A673 (cell line): ENCODE measurements around the gene ATP4A. TPM values are rescaled to one million over a fixed set of nuclear protein-coding genes. Genes with fewer than 3 reads are reported as not detected.

ENCODE experiments used
- BruUV-seq: library from RNA; stranded (reverse); fragments of 400-500 nt; replicated peaks from 2 replicates; lab custom pipeline; 2021; lab: Mats Ljungman, UMichigan
- CTCF ChIA-PET: fragments of 300-600 bp; sonication (Branson Sonifier 250); formaldehyde crosslinking; loops from one replicate; lab custom pipeline; 2022; ENCODE audit warnings: antibody characterized with exemption; lab: Charles Lee
- POLR2A ChIA-PET: fragments of 300-600 bp; sonication (Branson Sonifier 250); formaldehyde crosslinking; loops from one replicate; lab custom pipeline; 2022; ENCODE audit warnings: antibody characterized with exemption; ENCODE audit not compliant: low non-redundant PET; lab: Charles Lee
- DNase-seq: peaks from one replicate; pipeline ENCODE4 v3.0.0-alpha.2; 2015; ENCODE audit warnings: low spot score
- H3K27ac ChIP-seq: fragments of 200-600 bp; sonication (generic); 2 replicates; pipeline ENCODE4 v1.5.1; 2016; ENCODE audit warnings: mixed run types, low read depth, mild to moderate bottlenecking, mixed read lengths, antibody characterized with exemption, low read length; ENCODE audit not compliant: poor library complexity, severe bottlenecking
- H3K27me3 ChIP-seq: fragments of 200-600 bp; sonication (generic); replicated peaks from 2 replicates; pipeline ENCODE4 v1.6.1; 2017; ENCODE audit warnings: mixed run types, low read depth, mild to moderate bottlenecking, mixed read lengths, antibody characterized with exemption, low read length; ENCODE audit not compliant: insufficient read depth, poor library complexity
- H3K36me3 ChIP-seq: fragments of 200-600 bp; sonication (generic); 2 replicates; pipeline ENCODE4 v1.6.1; 2016; ENCODE audit warnings: mixed run types, mild to moderate bottlenecking, mixed read lengths, antibody characterized with exemption, low read length; ENCODE audit not compliant: insufficient read depth, poor library complexity, severe bottlenecking
- H3K4me1 ChIP-seq: fragments of 200-600 bp; sonication (generic); 2 replicates; pipeline ENCODE4 v1.6.1; 2017; ENCODE audit warnings: mixed run types, mild to moderate bottlenecking, mixed read lengths, antibody characterized with exemption, low read length; ENCODE audit not compliant: insufficient read depth, poor library complexity, severe bottlenecking
- H3K4me3 ChIP-seq: fragments of 200-600 bp; sonication (generic); 2 replicates; pipeline ENCODE4 v1.5.1; 2016; ENCODE audit warnings: low read depth, mixed run types, mild to moderate bottlenecking, mixed read lengths, low read length; ENCODE audit not compliant: poor library complexity, severe bottlenecking
- H3K9me3 ChIP-seq: fragments of 200-600 bp; sonication (generic); 2 replicates; pipeline ENCODE4 v1.6.1; 2016; ENCODE audit warnings: mixed run types, low read depth, mild to moderate bottlenecking, mixed read lengths, antibody characterized with exemption, low read length; ENCODE audit not compliant: poor library complexity, severe bottlenecking
- CTCF ChIP-seq: fragments of 300-800, 200-600 bp; sonication (generic); conservative IDR thresholded peaks from 2 replicates; pipeline ENCODE4 v1.5.1; 2017; ENCODE audit warnings: low read depth, mild to moderate bottlenecking, antibody characterized with exemption, low read length, moderate library complexity, mixed read lengths
- EZH2 ChIP-seq: fragments of 200-600 bp; sonication (generic); IDR thresholded peaks from 2 replicates; pipeline ENCODE4 v1.6.1; 2017; ENCODE audit warnings: borderline replicate concordance, low read depth, mild to moderate bottlenecking, mixed read lengths, antibody characterized with exemption, low read length; ENCODE audit not compliant: poor library complexity, severe bottlenecking
- intact Hi-C: fragments of 100-400 bp; cut with micrococcal nuclease; formaldehyde crosslinking; loops from one replicate; pipeline ENCODE4 v1.10.0; 2022; ENCODE audit not compliant: unreplicated experiment
- total RNA-seq: library from RNA; stranded (reverse); gene quantifications from 2 replicates; pipeline ENCODE4 v1.2.3, GENCODE V29; 2021

The ATP4A gene
- total RNA-seq, 1 experiment from 2014 or later, result not detected

- POLR2A ChIA-PET, result no interaction called here
- no TSS peak for BruUV-seq
- no peak overlapping the region for H3K27ac ChIP-seq
- DNase-seq, result no peak
- CTCF ChIA-PET, result no interaction called here
- no peaks in the 10 kb centered on the region for H3K36me3 ChIP-seq
- no peak overlapping the region for H3K4me3 ChIP-seq
- peaks cover 11% of the 10 kb centered on the region for H3K4me1 ChIP-seq
- intact Hi-C loops, result no loop called here
- no peaks in the 10 kb centered on the region for H3K27me3 ChIP-seq
- TF ChIP-seq CTCF (no peak), EZH2 (no peak)
- no peaks in the 10 kb centered on the region for H3K9me3 ChIP-seq
Observed at GRCh38 chr19:35542209-35542608, 21.2 kb downstream of the ATP4A start.

GRCh38 chr19:35540356-35540927 lies 23.0 kb downstream of the ATP4A start:
- POLR2A ChIA-PET, result no interaction called here
- H3K27ac ChIP-seq, result no peak overlapping the region
- intact Hi-C loops, result no loop called here
- no peaks in the 10 kb centered on the region for H3K27me3 ChIP-seq
- no peaks in the 10 kb centered on the region for H3K9me3 ChIP-seq
- H3K4me1 ChIP-seq, result peaks cover 7% of the 10 kb centered on the region
- CTCF ChIA-PET, result no interaction called here
- H3K4me3 ChIP-seq, result no peak overlapping the region
- TF ChIP-seq CTCF (no peak), EZH2 (no peak)
- no peak for DNase-seq
- BruUV-seq, result no TSS peak
- no peaks in the 10 kb centered on the region for H3K36me3 ChIP-seq

GRCh38 chr19:35539850-35540249 lies 23.6 kb downstream of the ATP4A start:
- peaks cover 7% of the 10 kb centered on the region for H3K4me1 ChIP-seq
- no peak overlapping the region for H3K27ac ChIP-seq
- H3K27me3 ChIP-seq, result no peaks in the 10 kb centered on the region
- DNase-seq, result no peak
- H3K36me3 ChIP-seq, result no peaks in the 10 kb centered on the region
- POLR2A ChIA-PET, result no interaction called here
- H3K4me3 ChIP-seq, result no peak overlapping the region
- no TSS peak for BruUV-seq
- H3K9me3 ChIP-seq, result no peaks in the 10 kb centered on the region
- TF ChIP-seq CTCF, result no peak
- no peak for TF ChIP-seq EZH2
- CTCF ChIA-PET, result no interaction called here
- intact Hi-C loops, result no loop called here
